Measurements from ENCODE around the gene LTBP4.
A peak's percentile ranks its signal among the peaks of the same experiment; 100 is the strongest.

DNA sequence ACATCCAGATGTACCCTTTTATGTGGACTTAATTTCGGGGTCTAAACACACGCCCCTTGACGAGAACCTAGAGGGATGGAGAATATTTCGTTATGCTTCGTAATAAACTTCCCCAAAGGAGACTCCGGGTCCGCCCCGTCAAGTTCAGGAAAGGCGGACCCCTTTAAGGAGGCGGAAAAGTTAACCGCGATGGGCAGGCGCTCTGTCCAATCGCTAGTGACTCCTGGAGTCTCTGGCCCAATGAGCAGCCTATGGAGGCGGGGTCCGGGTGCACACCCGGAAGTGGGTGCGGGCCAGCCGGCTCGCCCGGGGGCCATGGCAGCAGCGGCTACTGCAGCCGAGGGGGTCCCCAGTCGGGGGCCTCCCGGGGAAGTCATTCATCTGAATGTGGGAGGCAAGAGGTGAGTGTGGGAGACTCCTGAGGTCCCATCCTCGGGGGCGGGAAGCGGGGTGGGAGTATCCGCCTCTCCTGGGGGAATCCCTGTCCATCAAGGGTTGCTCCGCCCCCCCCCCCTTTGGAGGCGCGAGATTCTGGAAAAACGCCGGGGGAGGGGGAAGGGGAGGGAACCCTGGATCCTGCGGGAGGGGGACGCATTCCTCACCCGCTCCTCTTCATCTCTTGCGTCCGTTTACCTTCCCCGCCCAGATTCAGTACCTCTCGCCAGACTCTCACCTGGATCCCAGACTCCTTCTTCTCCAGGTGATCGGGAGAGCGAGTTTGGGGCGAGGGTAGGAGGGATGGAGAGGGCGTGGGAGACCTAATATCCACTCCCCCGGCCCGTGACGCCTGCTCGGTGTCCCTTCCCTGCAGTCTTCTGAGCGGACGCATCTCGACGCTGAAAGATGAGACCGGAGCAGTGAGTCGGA lies 24.4 kb upstream of the LTBP4 start, which contains the start of gene SHKBP1:
- TF ChIP-seq, protein P1, sequence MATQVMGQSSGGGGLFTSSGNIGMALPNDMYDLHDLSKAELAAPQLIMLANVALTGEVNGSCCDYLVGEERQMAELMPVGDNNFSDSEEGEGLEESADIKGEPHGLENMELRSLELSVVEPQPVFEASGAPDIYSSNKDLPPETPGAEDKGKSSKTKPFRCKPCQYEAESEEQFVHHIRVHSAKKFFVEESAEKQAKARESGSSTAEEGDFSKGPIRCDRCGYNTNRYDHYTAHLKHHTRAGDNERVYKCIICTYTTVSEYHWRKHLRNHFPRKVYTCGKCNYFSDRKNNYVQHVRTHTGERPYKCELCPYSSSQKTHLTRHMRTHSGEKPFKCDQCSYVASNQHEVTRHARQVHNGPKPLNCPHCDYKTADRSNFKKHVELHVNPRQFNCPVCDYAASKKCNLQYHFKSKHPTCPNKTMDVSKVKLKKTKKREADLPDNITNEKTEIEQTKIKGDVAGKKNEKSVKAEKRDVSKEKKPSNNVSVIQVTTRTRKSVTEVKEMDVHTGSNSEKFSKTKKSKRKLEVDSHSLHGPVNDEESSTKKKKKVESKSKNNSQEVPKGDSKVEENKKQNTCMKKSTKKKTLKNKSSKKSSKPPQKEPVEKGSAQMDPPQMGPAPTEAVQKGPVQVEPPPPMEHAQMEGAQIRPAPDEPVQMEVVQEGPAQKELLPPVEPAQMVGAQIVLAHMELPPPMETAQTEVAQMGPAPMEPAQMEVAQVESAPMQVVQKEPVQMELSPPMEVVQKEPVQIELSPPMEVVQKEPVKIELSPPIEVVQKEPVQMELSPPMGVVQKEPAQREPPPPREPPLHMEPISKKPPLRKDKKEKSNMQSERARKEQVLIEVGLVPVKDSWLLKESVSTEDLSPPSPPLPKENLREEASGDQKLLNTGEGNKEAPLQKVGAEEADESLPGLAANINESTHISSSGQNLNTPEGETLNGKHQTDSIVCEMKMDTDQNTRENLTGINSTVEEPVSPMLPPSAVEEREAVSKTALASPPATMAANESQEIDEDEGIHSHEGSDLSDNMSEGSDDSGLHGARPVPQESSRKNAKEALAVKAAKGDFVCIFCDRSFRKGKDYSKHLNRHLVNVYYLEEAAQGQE (IDR thresholded peaks at IDR 0.05; ENCODE audit: insufficient read depth in 1 of 2, low read depth in 2 of 2, low read length in 1 of 2) = no peak
- TF ChIP-seq, protein P2, sequence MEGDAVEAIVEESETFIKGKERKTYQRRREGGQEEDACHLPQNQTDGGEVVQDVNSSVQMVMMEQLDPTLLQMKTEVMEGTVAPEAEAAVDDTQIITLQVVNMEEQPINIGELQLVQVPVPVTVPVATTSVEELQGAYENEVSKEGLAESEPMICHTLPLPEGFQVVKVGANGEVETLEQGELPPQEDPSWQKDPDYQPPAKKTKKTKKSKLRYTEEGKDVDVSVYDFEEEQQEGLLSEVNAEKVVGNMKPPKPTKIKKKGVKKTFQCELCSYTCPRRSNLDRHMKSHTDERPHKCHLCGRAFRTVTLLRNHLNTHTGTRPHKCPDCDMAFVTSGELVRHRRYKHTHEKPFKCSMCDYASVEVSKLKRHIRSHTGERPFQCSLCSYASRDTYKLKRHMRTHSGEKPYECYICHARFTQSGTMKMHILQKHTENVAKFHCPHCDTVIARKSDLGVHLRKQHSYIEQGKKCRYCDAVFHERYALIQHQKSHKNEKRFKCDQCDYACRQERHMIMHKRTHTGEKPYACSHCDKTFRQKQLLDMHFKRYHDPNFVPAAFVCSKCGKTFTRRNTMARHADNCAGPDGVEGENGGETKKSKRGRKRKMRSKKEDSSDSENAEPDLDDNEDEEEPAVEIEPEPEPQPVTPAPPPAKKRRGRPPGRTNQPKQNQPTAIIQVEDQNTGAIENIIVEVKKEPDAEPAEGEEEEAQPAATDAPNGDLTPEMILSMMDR (IDR thresholded peaks at IDR 0.05) = no peak
- TF ChIP-seq POLR2AphosphoS5 (IDR thresholded peaks at IDR 0.05; ENCODE audit: low read depth, low read length) = peak; percentile 47; the same call in 1 of the 2 replicates
